ENCODE data around the gene RPA1.

RPA1 gene

GRCh38 chr17:1871756-1872155, 42.0 kb downstream of the RPA1 start:
- ChIA-PET POLR2A (no interaction called here), CTCF (interaction anchor here (0.6 to 0.7 kb wide), 2 partner anchors 108 to 152 kb away, joined by 3 read pairs; no protein-coding TSS in a partner anchor)
- H3K4me3 ChIP-seq (ENCODE audit: control insufficient read depth in 1 of 7, extremely low read depth in 1 of 7, insufficient read depth in 4 of 7, low read depth in 2 of 7, low read length in 6 of 7), result no peak overlapping the region
- WGBS (ENCODE audit: insufficient coverage), result no CpG with 5 or more reads among the region's 5 CpGs
- no peak overlapping the region for H3K27ac ChIP-seq (ENCODE audit: insufficient read depth in 1 of 2, low read depth in 1 of 2, low read length in 2 of 2, poor library complexity in 1 of 2, severe bottlenecking in 2 of 2)
- DNase-seq, result no peak
- H3K9me3 ChIP-seq (ENCODE audit: control extremely low read depth in 1 of 5, control insufficient read depth in 4 of 5, insufficient read depth in 2 of 5, low read depth in 1 of 5, low read length in 4 of 5), result no peaks in the 10 kb centered on the region
- peaks cover 0 to 6% (median 4%) of the 10 kb centered on the region in 4 experiments for H3K4me1 ChIP-seq (ENCODE audit: control extremely low read depth in 1 of 4, control insufficient read depth in 4 of 4, insufficient read depth in 4 of 4, low read length in 3 of 4)
- peaks cover 10 to 47% (median 28%) of the 10 kb centered on the region in 4 experiments for H3K36me3 ChIP-seq (ENCODE audit: control insufficient read depth in 4 of 4, insufficient read depth in 4 of 4, low read length in 3 of 4)
- no peaks in the 10 kb centered on the region for H3K27me3 ChIP-seq (replicated peaks in 2 of 5; ENCODE audit: control insufficient read depth in 4 of 5, insufficient read depth in 5 of 5, low read length in 4 of 5)

- CTCF ChIA-PET, result no interaction called here
- Histone ChIP-seq H3K9me3 (ENCODE audit: control extremely low read depth in 1 of 5, control insufficient read depth in 4 of 5, insufficient read depth in 2 of 5, low read depth in 1 of 5, low read length in 4 of 5) (no peaks in the 10 kb centered on the region), H3K27ac (ENCODE audit: insufficient read depth in 1 of 2, low read depth in 1 of 2, low read length in 2 of 2, poor library complexity in 1 of 2, severe bottlenecking in 2 of 2) (no peak overlapping the region), H3K36me3 (ENCODE audit: control insufficient read depth in 4 of 4, insufficient read depth in 4 of 4, low read length in 3 of 4) (peaks cover 10 to 49% (median 32%) of the 10 kb centered on the region in 4 experiments), H3K4me1 (ENCODE audit: control extremely low read depth in 1 of 4, control insufficient read depth in 4 of 4, insufficient read depth in 4 of 4, low read length in 3 of 4) (peaks cover 0 to 6% (median 4%) of the 10 kb centered on the region in 4 experiments), H3K4me3 (ENCODE audit: control insufficient read depth in 1 of 7, extremely low read depth in 1 of 7, insufficient read depth in 4 of 7, low read depth in 2 of 7, low read length in 6 of 7) (no peak overlapping the region), H3K27me3 (replicated peaks in 2 of 5; ENCODE audit: control insufficient read depth in 4 of 5, insufficient read depth in 5 of 5, low read length in 4 of 5) (no peaks in the 10 kb centered on the region)
- 100% methylated on average over 9 of the region's 12 CpGs for WGBS (ENCODE audit: insufficient coverage)
- POLR2A ChIA-PET, result no interaction called here
- no peak for DNase-seq
Observed at GRCh38 chr17:1872254-1872653, 42.4 kb downstream of the RPA1 start.

GRCh38 chr17:1872976-1873375, 43.2 kb downstream of the RPA1 start:
- DNase-seq, result no peak
- CTCF ChIA-PET, result no interaction called here
- no peak overlapping the region for H3K27ac ChIP-seq (ENCODE audit: insufficient read depth in 1 of 2, low read depth in 1 of 2, low read length in 2 of 2, poor library complexity in 1 of 2, severe bottlenecking in 2 of 2)
- H3K9me3 ChIP-seq (ENCODE audit: control extremely low read depth in 1 of 5, control insufficient read depth in 4 of 5, insufficient read depth in 2 of 5, low read depth in 1 of 5, low read length in 4 of 5), result no peaks in the 10 kb centered on the region
- H3K4me1 ChIP-seq (ENCODE audit: control extremely low read depth in 1 of 4, control insufficient read depth in 4 of 4, insufficient read depth in 4 of 4, low read length in 3 of 4), result peaks cover 0 to 6% (median 4%) of the 10 kb centered on the region in 4 experiments
- no peaks in the 10 kb centered on the region for H3K27me3 ChIP-seq (replicated peaks in 2 of 5; ENCODE audit: control insufficient read depth in 4 of 5, insufficient read depth in 5 of 5, low read length in 4 of 5)
- peaks cover 10 to 53% (median 39%) of the 10 kb centered on the region in 4 experiments for H3K36me3 ChIP-seq (ENCODE audit: control insufficient read depth in 4 of 4, insufficient read depth in 4 of 4, low read length in 3 of 4)
- H3K4me3 ChIP-seq (ENCODE audit: control insufficient read depth in 1 of 7, extremely low read depth in 1 of 7, insufficient read depth in 4 of 7, low read depth in 2 of 7, low read length in 6 of 7), result no peak overlapping the region
- POLR2A ChIA-PET, result no interaction called here
- WGBS (ENCODE audit: insufficient coverage), result no CpG with 5 or more reads among the region's 4 CpGs

GRCh38 chr17:1873418-1873817, 43.6 kb downstream of the RPA1 start:
- Histone ChIP-seq H3K4me3 (ENCODE audit: control insufficient read depth in 1 of 7, extremely low read depth in 1 of 7, insufficient read depth in 4 of 7, low read depth in 2 of 7, low read length in 6 of 7) (no peak overlapping the region), H3K27me3 (replicated peaks in 2 of 5; ENCODE audit: control insufficient read depth in 4 of 5, insufficient read depth in 5 of 5, low read length in 4 of 5) (no peaks in the 10 kb centered on the region), H3K4me1 (ENCODE audit: control extremely low read depth in 1 of 4, control insufficient read depth in 4 of 4, insufficient read depth in 4 of 4, low read length in 3 of 4) (peaks cover 0 to 6% (median 4%) of the 10 kb centered on the region in 4 experiments), H3K9me3 (ENCODE audit: control extremely low read depth in 1 of 5, control insufficient read depth in 4 of 5, insufficient read depth in 2 of 5, low read depth in 1 of 5, low read length in 4 of 5) (no peaks in the 10 kb centered on the region), H3K36me3 (ENCODE audit: control insufficient read depth in 4 of 4, insufficient read depth in 4 of 4, low read length in 3 of 4) (peaks cover 10 to 57% (median 43%) of the 10 kb centered on the region in 4 experiments), H3K27ac (ENCODE audit: insufficient read depth in 1 of 2, low read depth in 1 of 2, low read length in 2 of 2, poor library complexity in 1 of 2, severe bottlenecking in 2 of 2) (no peak overlapping the region)
- WGBS (ENCODE audit: insufficient coverage), result 100% methylated on average over 8 of the region's 9 CpGs
- no peak for DNase-seq
- CTCF ChIA-PET, result no interaction called here
- POLR2A ChIA-PET, result no interaction called here

GRCh38 chr17:1875597-1875996, 45.8 kb downstream of the RPA1 start:
- 92% methylated on average over 2 of the region's 4 CpGs for WGBS (ENCODE audit: insufficient coverage)
- Histone ChIP-seq H3K9me3 (ENCODE audit: control extremely low read depth in 1 of 5, control insufficient read depth in 4 of 5, insufficient read depth in 2 of 5, low read depth in 1 of 5, low read length in 4 of 5) (no peaks in the 10 kb centered on the region), H3K4me1 (ENCODE audit: control extremely low read depth in 1 of 4, control insufficient read depth in 4 of 4, insufficient read depth in 4 of 4, low read length in 3 of 4) (peaks cover 0 to 4% (median 2%) of the 10 kb centered on the region in 4 experiments), H3K36me3 (ENCODE audit: control insufficient read depth in 4 of 4, insufficient read depth in 4 of 4, low read length in 3 of 4) (peaks cover 14 to 78% (median 61%) of the 10 kb centered on the region in 4 experiments), H3K27ac (ENCODE audit: insufficient read depth in 1 of 2, low read depth in 1 of 2, low read length in 2 of 2, poor library complexity in 1 of 2, severe bottlenecking in 2 of 2) (no peak overlapping the region), H3K27me3 (replicated peaks in 2 of 5; ENCODE audit: control insufficient read depth in 4 of 5, insufficient read depth in 5 of 5, low read length in 4 of 5) (no peaks in the 10 kb centered on the region), H3K4me3 (ENCODE audit: control insufficient read depth in 1 of 7, extremely low read depth in 1 of 7, insufficient read depth in 4 of 7, low read depth in 2 of 7, low read length in 6 of 7) (no peak overlapping the region)
- ChIA-PET POLR2A (no interaction called here), CTCF (no interaction called here)
- DNase-seq, result no peak

GRCh38 chr17:1878419-1879121, 48.8 kb downstream of the RPA1 start:
- no peak overlapping the region for H3K4me3 ChIP-seq (ENCODE audit: control insufficient read depth in 1 of 7, extremely low read depth in 1 of 7, insufficient read depth in 4 of 7, low read depth in 2 of 7, low read length in 6 of 7)
- no peaks in the 10 kb centered on the region for H3K27me3 ChIP-seq (replicated peaks in 2 of 5; ENCODE audit: control insufficient read depth in 4 of 5, insufficient read depth in 5 of 5, low read length in 4 of 5)
- H3K4me1 ChIP-seq (ENCODE audit: control extremely low read depth in 1 of 4, control insufficient read depth in 4 of 4, insufficient read depth in 4 of 4, low read length in 3 of 4), result no peaks in the 10 kb centered on the region
- no peaks in the 10 kb centered on the region for H3K9me3 ChIP-seq (ENCODE audit: control extremely low read depth in 1 of 5, control insufficient read depth in 4 of 5, insufficient read depth in 2 of 5, low read depth in 1 of 5, low read length in 4 of 5)
- DNase-seq, result peak in 2 of 3 donors; percentile 23 to 40
- H3K36me3 ChIP-seq (ENCODE audit: control insufficient read depth in 4 of 4, insufficient read depth in 4 of 4, low read length in 3 of 4), result peaks cover 16 to 79% (median 69%) of the 10 kb centered on the region in 4 experiments
- CTCF ChIA-PET, result interaction anchor here (1.1 to 1.5 kb wide), 5 partner anchors 10 to 366 kb away, joined by 3 to 8 read pairs (median 4); no protein-coding TSS in a partner anchor
- H3K27ac ChIP-seq (ENCODE audit: insufficient read depth in 1 of 2, low read depth in 1 of 2, low read length in 2 of 2, poor library complexity in 1 of 2, severe bottlenecking in 2 of 2), result no peak overlapping the region
- POLR2A ChIA-PET, result no interaction called here
- 96% methylated on average over 16 of the region's 17 CpGs for WGBS (ENCODE audit: insufficient coverage)

- WGBS (ENCODE audit: insufficient coverage), result over 99% methylated on average over 11 of the region's 12 CpGs
- DNase-seq, result no peak
- no peaks in the 10 kb centered on the region for H3K4me1 ChIP-seq (ENCODE audit: control extremely low read depth in 1 of 4, control insufficient read depth in 4 of 4, insufficient read depth in 4 of 4, low read length in 3 of 4)
- ChIA-PET POLR2A (no interaction called here), CTCF (interaction anchor here (1.1 to 2.6 kb wide), 11 partner anchors 15 to 364 kb away, joined by 3 to 12 read pairs (median 4); partner anchors contain the start of gene RTN4RL1)
- no peak overlapping the region for H3K27ac ChIP-seq (ENCODE audit: insufficient read depth in 1 of 2, low read depth in 1 of 2, low read length in 2 of 2, poor library complexity in 1 of 2, severe bottlenecking in 2 of 2)
- peaks cover 34 to 87% (median 77%) of the 10 kb centered on the region in 4 experiments for H3K36me3 ChIP-seq (ENCODE audit: control insufficient read depth in 4 of 4, insufficient read depth in 4 of 4, low read length in 3 of 4)
- H3K9me3 ChIP-seq (ENCODE audit: control extremely low read depth in 1 of 5, control insufficient read depth in 4 of 5, insufficient read depth in 2 of 5, low read depth in 1 of 5, low read length in 4 of 5), result peaks cover 0 to 10% (median 1%) of the 10 kb centered on the region in 5 experiments
- no peaks in the 10 kb centered on the region for H3K27me3 ChIP-seq (replicated peaks in 2 of 5; ENCODE audit: control insufficient read depth in 4 of 5, insufficient read depth in 5 of 5, low read length in 4 of 5)
- no peak overlapping the region for H3K4me3 ChIP-seq (ENCODE audit: control insufficient read depth in 1 of 7, extremely low read depth in 1 of 7, insufficient read depth in 4 of 7, low read depth in 2 of 7, low read length in 6 of 7)
Observed at GRCh38 chr17:1880851-1881630, 51.2 kb downstream of the RPA1 start.

All from common myeloid progenitor, CD34-positive (primary cell).